SU-DHL-6 (cell line): ENCODE results near the gene SAMD7.

ENCODE experiments used
- H2AFZ ChIP-seq: fragments of 200-600 bp; sonication (generic); 2 replicates; pipeline ENCODE4 v1.6.1; 2014; ENCODE audit warnings: low read depth, mild to moderate bottlenecking, moderate library complexity, mixed read lengths, antibody characterized with exemption, low read length; ENCODE audit not compliant: severe bottlenecking
- H3F3A ChIP-seq: fragments of 200-600 bp; shearing (Covaris generic); 2 replicates; pipeline ENCODE4 v1.6.0; 2016; ENCODE audit warnings: antibody characterized with exemption, mild to moderate bottlenecking; ENCODE audit not compliant: insufficient read depth
- H3K27ac ChIP-seq: fragments of 200-600 bp; sonication (generic); 2 replicates; pipeline ENCODE4 v1.5.1; 2016; ENCODE audit warnings: low read depth, mild to moderate bottlenecking, low read length, moderate library complexity, mixed read lengths
- H3K27me3 ChIP-seq: fragments of 200-600 bp; sonication (generic), shearing (Covaris generic); 2 replicates; pipeline ENCODE4 v1.6.0; 2014; ENCODE audit warnings: mild to moderate bottlenecking, low read length
- H3K36me3 ChIP-seq: fragments of 200-600 bp; sonication (generic); 2 replicates; pipeline ENCODE4 v1.6.1; 2014; ENCODE audit warnings: mild to moderate bottlenecking, low read length, mixed read lengths
- H3K4me2 ChIP-seq: fragments of 300-600, 200-600 bp; shearing (Covaris generic), sonication (generic); 2 replicates; pipeline ENCODE4 v1.6.0; 2014; ENCODE audit warnings: low read length, low read depth, mild to moderate bottlenecking; ENCODE audit not compliant: poor library complexity, severe bottlenecking
- H3K4me3 ChIP-seq: fragments of 200-600 bp; sonication (generic); 2 replicates; pipeline ENCODE4 v1.5.1; 2014; ENCODE audit warnings: antibody characterized with exemption, low read length, mild to moderate bottlenecking, mixed read lengths; ENCODE audit not compliant: insufficient read depth, poor library complexity, severe bottlenecking
- H3K79me2 ChIP-seq: fragments of 200-600 bp; sonication (generic); 2 replicates; pipeline ENCODE4 v1.6.1; 2014; ENCODE audit warnings: mild to moderate bottlenecking, low read length, moderate library complexity; ENCODE audit not compliant: insufficient read depth
- H3K9ac ChIP-seq: fragments of 200-600 bp; sonication (generic); 2 replicates; pipeline ENCODE4 v1.7.0; 2014; ENCODE audit warnings: mild to moderate bottlenecking, low read length
- H3K9me2 ChIP-seq: fragments of 200-600 bp; sonication (generic); replicated peaks from 2 replicates; pipeline ENCODE4 v1.6.1; 2014; ENCODE audit warnings: low read length; ENCODE audit not compliant: insufficient read depth
- H3K9me3 ChIP-seq: fragments of 200-600 bp; sonication (generic); 2 replicates; pipeline ENCODE4 v1.6.1; 2014; ENCODE audit warnings: low read length, mixed read lengths; ENCODE audit not compliant: insufficient read depth
- H4K20me1 ChIP-seq: fragments of 200-600 bp; sonication (generic); 2 replicates; pipeline ENCODE4 v1.6.1; 2014; ENCODE audit warnings: low read depth, mild to moderate bottlenecking, antibody characterized with exemption, low read length, moderate library complexity, mixed read lengths
- CTCF ChIP-seq: fragments of 200-600 bp; sonication (generic); IDR thresholded peaks from one replicate; pipeline ENCODE4 v1.5.1; 2017; ENCODE audit warnings: antibody characterized with exemption, mild to moderate bottlenecking, low read length, moderate library complexity; ENCODE audit not compliant: insufficient read depth, poor library complexity, severe bottlenecking
- EZH2phosphoT487 ChIP-seq: fragments of 200-600 bp; sonication (generic), shearing (Covaris generic); conservative IDR thresholded peaks from 2 replicates; pipeline ENCODE4 v1.6.1; 2018; ENCODE audit warnings: mild to moderate bottlenecking, antibody characterized with exemption, low read length, moderate library complexity, mixed read lengths

Gene SAMD7

GRCh38 chr3:169907476-169907875, 3.9 kb upstream of the SAMD7 start:
- TF ChIP-seq CTCF: no peak
- no peak for TF ChIP-seq EZH2phosphoT487

DNA sequence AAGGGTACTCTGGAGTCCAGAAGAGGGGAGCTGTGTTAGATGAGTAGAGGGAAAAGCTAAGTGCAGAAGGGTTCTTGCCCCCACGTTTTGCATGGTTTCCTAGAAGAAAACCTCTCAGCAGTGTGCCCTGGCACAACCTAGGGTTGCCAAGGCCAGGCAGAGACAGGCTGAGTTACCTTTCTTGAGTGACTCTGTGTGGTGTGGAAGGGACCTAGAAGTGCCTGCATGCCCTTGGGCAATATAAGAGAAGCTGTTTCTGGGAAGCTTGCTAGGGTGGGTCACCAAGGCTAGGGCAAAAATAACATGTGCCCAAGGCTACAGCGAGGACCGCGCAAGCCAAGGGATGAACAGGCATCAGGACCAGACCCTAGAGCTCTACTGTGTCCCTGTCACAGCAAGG, 3.4 kb upstream of the SAMD7 start:
- H3K9me3 ChIP-seq: no peaks in the 10 kb centered on the region
- no peaks in the 10 kb centered on the region for H4K20me1 ChIP-seq
- H3K27ac ChIP-seq: no peak overlapping the region
- no peak overlapping the region for H3K4me3 ChIP-seq
- H3K9ac ChIP-seq: no peak overlapping the region
- no peaks in the 10 kb centered on the region for H3K9me2 ChIP-seq
- H3K27me3 ChIP-seq: no peaks in the 10 kb centered on the region
- H3F3A ChIP-seq: no peaks in the 10 kb centered on the region
- no peak overlapping the region for H3K4me2 ChIP-seq
- H3K36me3 ChIP-seq: no peaks in the 10 kb centered on the region
- no peak overlapping the region for H2AFZ ChIP-seq
- TF ChIP-seq EZH2phosphoT487: no peak
- no peak for TF ChIP-seq CTCF
- H3K79me2 ChIP-seq: no peaks in the 10 kb centered on the region

More at GRCh38 chr3:169907476-169907875, 3.9 kb upstream of the SAMD7 start:
- no peaks in the 10 kb centered on the region for H4K20me1 ChIP-seq
- H3K79me2 ChIP-seq: no peaks in the 10 kb centered on the region
- no peaks in the 10 kb centered on the region for H3K36me3 ChIP-seq
- H3K9ac ChIP-seq: no peak overlapping the region
- H3K27ac ChIP-seq: no peak overlapping the region
- peaks cover 2% of the 10 kb centered on the region; the same call in 1 of the 2 replicates for H3K9me3 ChIP-seq
- no peak overlapping the region for H2AFZ ChIP-seq
- no peaks in the 10 kb centered on the region for H3K27me3 ChIP-seq
- no peaks in the 10 kb centered on the region for H3K9me2 ChIP-seq
- H3K4me3 ChIP-seq: no peak overlapping the region
- H3K4me2 ChIP-seq: no peak overlapping the region
- no peaks in the 10 kb centered on the region for H3F3A ChIP-seq

- Histone ChIP-seq H3K9me2 (no peaks in the 10 kb centered on the region), H3K27ac (no peak overlapping the region), H3K9ac (no peak overlapping the region), H3K79me2 (no peaks in the 10 kb centered on the region), H3K4me3 (no peak overlapping the region), H2AFZ (no peak overlapping the region), H3F3A (no peaks in the 10 kb centered on the region), H3K4me2 (no peak overlapping the region), H4K20me1 (no peaks in the 10 kb centered on the region), H3K36me3 (no peaks in the 10 kb centered on the region), H3K27me3 (no peaks in the 10 kb centered on the region), H3K9me3 (no peaks in the 10 kb centered on the region)
- TF ChIP-seq EZH2phosphoT487 (no peak), CTCF (no peak)
Measured at GRCh38 chr3:169913323-169913722, 2.0 kb downstream of the SAMD7 start.
